Loucy (cell line): ENCODE results near the gene EXTL2.

Source experiments
- H2AFZ ChIP-seq: fragments of 200-600 bp; sonication (generic); 2 replicates; pipeline ENCODE4 v1.6.0; 2016; ENCODE audit warnings: antibody characterized with exemption, mild to moderate bottlenecking, low read length, moderate library complexity
- H3F3A ChIP-seq: fragments of 200-600 bp; 2 replicates; pipeline ENCODE4 v1.6.0; 2016; ENCODE audit warnings: antibody characterized with exemption, low read depth, mild to moderate bottlenecking
- H3K27me3 ChIP-seq: fragments of 200-600 bp; sonication (generic); 2 replicates; pipeline ENCODE4 v1.6.1; 2014; ENCODE audit warnings: low read length, mild to moderate bottlenecking; ENCODE audit not compliant: insufficient read depth, poor library complexity, severe bottlenecking
- H3K36me3 ChIP-seq: fragments of 200-600 bp; sonication (generic); 2 replicates; pipeline ENCODE4 v1.6.1; 2016; ENCODE audit warnings: low read length; ENCODE audit not compliant: insufficient read depth
- H3K4me1 ChIP-seq: fragments of 200-600 bp; sonication (generic); 2 replicates; pipeline ENCODE4 v1.5.1; 2014; ENCODE audit warnings: low read length, mild to moderate bottlenecking; ENCODE audit not compliant: insufficient read depth, poor library complexity, severe bottlenecking
- H3K4me2 ChIP-seq: fragments of 200-600 bp; sonication (generic); 2 replicates; pipeline ENCODE4 v1.6.0; 2014; ENCODE audit warnings: antibody characterized with exemption, low read length, low read depth, mild to moderate bottlenecking; ENCODE audit not compliant: poor library complexity, severe bottlenecking
- H3K4me3 ChIP-seq: fragments of 200-600 bp; sonication (generic); 2 replicates; pipeline ENCODE4 v1.5.1; 2014; ENCODE audit warnings: low read length, mild to moderate bottlenecking, mixed read lengths; ENCODE audit not compliant: poor library complexity, severe bottlenecking
- H3K79me2 ChIP-seq: fragments of 200-600 bp; sonication (generic); 2 replicates; pipeline ENCODE4 v1.6.1; 2014; ENCODE audit warnings: low read length; ENCODE audit not compliant: insufficient read depth
- H3K9ac ChIP-seq: fragments of 200-600 bp; sonication (generic); 2 replicates; pipeline ENCODE4 v1.6.0; 2014; ENCODE audit warnings: mild to moderate bottlenecking, low read depth, low read length, moderate library complexity; ENCODE audit not compliant: poor library complexity, severe bottlenecking
- H3K9me2 ChIP-seq: fragments of 200-600 bp; sonication (generic); replicated peaks from 2 replicates; pipeline ENCODE4 v1.6.1; 2016; ENCODE audit warnings: low read depth, low read length, mixed read lengths
- H3K9me3 ChIP-seq: fragments of 200-600 bp; sonication (generic); 2 replicates; pipeline ENCODE4 v1.6.1; 2014; ENCODE audit warnings: mild to moderate bottlenecking, antibody characterized with exemption, low read length, low read depth; ENCODE audit not compliant: insufficient read depth
- H4K20me1 ChIP-seq: fragments of 200-600 bp; sonication (generic); 2 replicates; pipeline ENCODE4 v1.6.0; 2014; ENCODE audit warnings: antibody characterized with exemption, low read length, mild to moderate bottlenecking; ENCODE audit not compliant: insufficient read depth, poor library complexity, severe bottlenecking
- CTCF ChIP-seq: fragments of 200-600 bp; sonication (generic); conservative IDR thresholded peaks from 2 replicates; pipeline ENCODE4 v1.5.1; 2014; ENCODE audit warnings: mild to moderate bottlenecking, antibody characterized with exemption, low read length
- EZH2phosphoT487 ChIP-seq: fragments of 200-600 bp; IDR thresholded peaks from 2 replicates; pipeline ENCODE4 v1.6.1; 2018; ENCODE audit warnings: antibody characterized with exemption, mild to moderate bottlenecking, moderate library complexity, borderline replicate concordance

The EXTL2 gene

GRCh38 chr1:100909018-100909417 is 14.4 kb upstream of the EXTL2 start:
- no peak for TF ChIP-seq CTCF
- no peak for TF ChIP-seq EZH2phosphoT487
- Histone ChIP-seq H3K9ac (no peak overlapping the region), H3K4me1 (no peaks in the 10 kb centered on the region), H3K4me2 (no peak overlapping the region), H3K9me2 (no peaks in the 10 kb centered on the region), H4K20me1 (no peaks in the 10 kb centered on the region), H3F3A (no peaks in the 10 kb centered on the region), H3K27me3 (no peaks in the 10 kb centered on the region), H2AFZ (no peak overlapping the region), H3K4me3 (no peak overlapping the region), H3K79me2 (peaks cover 13% of the 10 kb centered on the region; the same call in 1 of the 2 replicates), H3K9me3 (peaks cover 3% of the 10 kb centered on the region; the same call in 1 of the 2 replicates), H3K36me3 (peaks cover 38% of the 10 kb centered on the region; the same call in 1 of the 2 replicates)

DNA sequence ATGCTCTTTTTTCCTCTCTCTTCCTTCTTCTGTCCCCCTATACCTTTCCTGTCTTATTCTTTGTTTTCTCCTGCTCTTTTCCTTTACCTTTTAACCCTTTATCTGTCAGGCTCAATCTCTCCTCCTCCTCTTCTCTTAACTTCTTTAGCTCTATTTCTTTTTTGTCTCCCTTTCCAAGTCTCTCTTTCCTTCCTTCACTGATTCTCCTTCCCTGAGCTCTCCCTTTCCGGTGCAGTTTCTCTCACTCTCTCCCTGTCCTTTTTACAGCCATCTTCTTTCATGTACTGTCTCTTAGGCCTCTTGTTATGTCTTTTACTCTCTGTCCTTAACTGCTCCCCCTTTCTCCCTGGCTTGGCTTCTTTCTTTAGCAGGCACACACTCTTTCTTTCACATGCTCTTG is 13.2 kb upstream of the EXTL2 start:
- Histone ChIP-seq H3K9ac (no peak overlapping the region), H3K36me3 (peaks cover 26% of the 10 kb centered on the region; the same call in 1 of the 2 replicates), H3F3A (no peaks in the 10 kb centered on the region), H3K4me2 (no peak overlapping the region), H3K4me1 (peaks cover 3% of the 10 kb centered on the region), H4K20me1 (peaks cover 5% of the 10 kb centered on the region), H2AFZ (no peak overlapping the region), H3K9me3 (peaks cover 3% of the 10 kb centered on the region; the same call in 1 of the 2 replicates), H3K9me2 (no peaks in the 10 kb centered on the region), H3K4me3 (no peak overlapping the region), H3K27me3 (no peaks in the 10 kb centered on the region), H3K79me2 (peaks cover 15% of the 10 kb centered on the region; the same call in 1 of the 2 replicates)
- TF ChIP-seq CTCF (no peak), EZH2phosphoT487 (no peak)

- Histone ChIP-seq H4K20me1 (peaks cover 13% of the 10 kb centered on the region), H3K9me2 (no peaks in the 10 kb centered on the region), H3K36me3 (peaks cover 16% of the 10 kb centered on the region; the same call in 1 of the 2 replicates), H3K9me3 (peaks cover 3% of the 10 kb centered on the region; the same call in 1 of the 2 replicates), H3F3A (no peaks in the 10 kb centered on the region), H3K4me2 (no peak overlapping the region), H2AFZ (no peak overlapping the region), H3K4me3 (no peak overlapping the region), H3K79me2 (peaks cover 22% of the 10 kb centered on the region; the same call in 1 of the 2 replicates), H3K27me3 (no peaks in the 10 kb centered on the region), H3K4me1 (peaks cover 17% of the 10 kb centered on the region), H3K9ac (no peak overlapping the region)
- TF ChIP-seq CTCF (no peak), EZH2phosphoT487 (no peak)
Observed at GRCh38 chr1:100905181-100905580, 10.5 kb upstream of the EXTL2 start.
